Peyer's patch (tissue), 4 donors: ENCODE results near the gene GBP5.

ENCODE experiments used
- CTCF ChIP-seq, 6 experiments: fragments of 450-650 bp in 4 of 6; fragments of 200-600 bp in 2 of 6; sonication (generic) in 1 of 6; IDR thresholded peaks; one replicate each; pipeline ENCODE4 v1.5.1; 2017 to 2019; ENCODE audit warnings: antibody characterized with exemption in 6 of 6, mild to moderate bottlenecking in 3 of 6, moderate library complexity in 1 of 6
- POLR2A ChIP-seq, 2 donors: fragments of 450-650 bp; IDR thresholded peaks; one replicate each; pipeline ENCODE4 v1.5.1; 2017; ENCODE audit warnings: antibody characterized with exemption in 2 of 2, mild to moderate bottlenecking in 2 of 2, moderate library complexity in 2 of 2

- no peak for TF ChIP-seq CTCF (IDR thresholded peaks at IDR 0.05)
- TF ChIP-seq POLR2A (IDR thresholded peaks at IDR 0.05) = no peak
These were observed 14.0 kb upstream of the GBP5 start for GRCh38 chr1:89286549-89287180.
